HG03159 (cell line): ENCODE measurements around the gene ATXN1.
A peak's percentile ranks its signal among the peaks of the same experiment; 100 is the strongest.

Experiments
- ATAC-seq: cut with Tn5 transposase; IDR thresholded peaks from one replicate; pipeline ENCODE4 v1.9.1; 2021; ENCODE audit warnings: mild to moderate bottlenecking, moderate library complexity; ENCODE audit not compliant: unreplicated experiment

Gene ATXN1

GRCh38 chr6:16488813-16489212 lies 272.4 kb downstream of the ATXN1 start:
- no peak for ATAC-seq

GRCh38 chr6:16487996-16488674 lies 273.1 kb downstream of the ATXN1 start:
- no peak for ATAC-seq

- ATAC-seq: no peak
Measured at GRCh38 chr6:16486661-16487060, 274.6 kb downstream of the ATXN1 start.

GRCh38 chr6:16483315-16483875 lies 277.9 kb downstream of the ATXN1 start:
- no peak for ATAC-seq

- ATAC-seq: no peak
Measured at GRCh38 chr6:16482702-16483314, 278.5 kb downstream of the ATXN1 start.

GRCh38 chr6:16481697-16482399 lies 279.4 kb downstream of the ATXN1 start:
- ATAC-seq: no peak

- no peak for ATAC-seq
Measured at GRCh38 chr6:16480763-16481560, 280.3 kb downstream of the ATXN1 start.

GRCh38 chr6:16477367-16478149 lies 283.7 kb downstream of the ATXN1 start:
- ATAC-seq: no peak

GRCh38 chr6:16476861-16477260 lies 284.4 kb downstream of the ATXN1 start:
- no peak for ATAC-seq

- ATAC-seq: no peak
Measured at GRCh38 chr6:16475494-16475781, 285.8 kb downstream of the ATXN1 start.

GRCh38 chr6:16474772-16475493 lies 286.3 kb downstream of the ATXN1 start:
- no peak for ATAC-seq

GRCh38 chr6:16473908-16474771 lies 287.1 kb downstream of the ATXN1 start:
- ATAC-seq: no peak

- ATAC-seq: peak; percentile 40
Measured at GRCh38 chr6:16473184-16473907, 287.9 kb downstream of the ATXN1 start.

GRCh38 chr6:16472349-16473069 lies 288.8 kb downstream of the ATXN1 start:
- ATAC-seq: no peak

- ATAC-seq: peak; percentile 3
Measured at GRCh38 chr6:16471910-16472297, 289.4 kb downstream of the ATXN1 start.

GRCh38 chr6:16471222-16471909 lies 289.9 kb downstream of the ATXN1 start:
- ATAC-seq: peak; percentile 54
